Hepatocyte (in vitro differentiated cells): ENCODE data around the gene AUTS2. TPM values are rescaled to one million over a fixed set of nuclear protein-coding genes. Genes with fewer than 3 reads are reported as not detected.

Experiments used
- DNase-seq: peaks from one replicate; pipeline ENCODE4 v3.0.0-alpha.2; 2016; ENCODE audit warnings: low spot score
- H2AFZ ChIP-seq: fragments of 200-600 bp; sonication (generic); 2 replicates; pipeline ENCODE4 v1.6.0; 2016; ENCODE audit warnings: antibody characterized with exemption, mild to moderate bottlenecking
- H3K27ac ChIP-seq: fragments of 200-600 bp; sonication (generic); 2 replicates; pipeline ENCODE4 v1.5.1; 2016; ENCODE audit warnings: mild to moderate bottlenecking
- H3K27me3 ChIP-seq: fragments of 200-600 bp; sonication (generic); 2 replicates; pipeline ENCODE4 v1.6.1; 2016
- H3K36me3 ChIP-seq: fragments of 200-600 bp; sonication (generic); replicated peaks from 2 replicates; pipeline ENCODE4 v1.5.1; 2016; ENCODE audit warnings: low read depth; ENCODE audit not compliant: insufficient read depth
- H3K4me1 ChIP-seq: fragments of 200-600 bp; sonication (generic); 2 replicates; pipeline ENCODE4 v1.5.1; 2016; ENCODE audit warnings: mild to moderate bottlenecking, moderate library complexity; ENCODE audit not compliant: insufficient read depth
- H3K4me2 ChIP-seq: fragments of 200-600 bp; sonication (generic); 2 replicates; pipeline ENCODE4 v1.6.0; 2016
- H3K4me3 ChIP-seq: fragments of 200-600 bp; sonication (generic); 2 replicates; pipeline ENCODE4 v1.5.1; 2016; ENCODE audit warnings: mild to moderate bottlenecking
- H3K79me2 ChIP-seq: fragments of 200-600 bp; sonication (generic); 2 replicates; pipeline ENCODE4 v1.6.0; 2017; ENCODE audit warnings: mild to moderate bottlenecking
- H3K9me2 ChIP-seq: fragments of 200-600 bp; sonication (generic); replicated peaks from 2 replicates; pipeline ENCODE4 v1.6.0; 2017; ENCODE audit warnings: mild to moderate bottlenecking; ENCODE audit not compliant: insufficient read depth
- H3K9me3 ChIP-seq: fragments of 200-600 bp; sonication (generic); 2 replicates; pipeline ENCODE4 v1.5.1; 2016; ENCODE audit warnings: low read depth, mild to moderate bottlenecking
- H4K20me1 ChIP-seq: fragments of 200-600 bp; sonication (generic); 2 replicates; pipeline ENCODE4 v1.6.0; 2016; ENCODE audit warnings: mild to moderate bottlenecking; ENCODE audit not compliant: insufficient read depth, poor library complexity, severe bottlenecking
- EZH2 ChIP-seq: fragments of 200-600 bp; sonication (generic); IDR thresholded peaks from 2 replicates; pipeline ENCODE4 v1.6.1; 2016; ENCODE audit warnings: antibody characterized with exemption, mild to moderate bottlenecking, borderline replicate concordance
- EZH2phosphoT487 ChIP-seq: fragments of 200-600 bp; sonication (generic); IDR thresholded peaks from one replicate; pipeline ENCODE4 v1.6.1; 2018; ENCODE audit warnings: antibody characterized with exemption, mild to moderate bottlenecking, low read depth, moderate library complexity; ENCODE audit not compliant: unreplicated experiment, severe bottlenecking
- WGBS: methylation state at CpG from one replicate; pipeline ENCODE4 v1.1.6; 2016; ENCODE audit warnings: low lambda C conversion rate; ENCODE audit errors: missing lambda C conversion rate; 5-methylcytosine and 5-hydroxymethylcytosine counted together
- polyA plus RNA-seq: library from polyadenylated mRNA; unstranded; fragments of >200 nt; fragmentation: Nextera tagmentation; extraction: Ambion mirVana; gene quantifications from 2 replicates; pipeline ENCODE4 v1.2.1, GENCODE V29; 2016
- total RNA-seq: library from RNA; depleted of rRNA; stranded (reverse); fragments of >200 nt; gene quantifications from 2 replicates; pipeline ENCODE4 v1.2.3, GENCODE V29; 2014
- TF ChIP-seq, protein P1 (sequence below): fragments of 200-600 bp; sonication (generic); IDR thresholded peaks from 2 replicates; pipeline ENCODE4 v1.5.1; 2016; ENCODE audit warnings: antibody characterized with exemption, mild to moderate bottlenecking; ENCODE audit not compliant: poor library complexity

The AUTS2 gene
- total and polyA plus RNA-seq, 2 experiments from 2014 or later: 34.4 to 40.9 TPM

DNA sequence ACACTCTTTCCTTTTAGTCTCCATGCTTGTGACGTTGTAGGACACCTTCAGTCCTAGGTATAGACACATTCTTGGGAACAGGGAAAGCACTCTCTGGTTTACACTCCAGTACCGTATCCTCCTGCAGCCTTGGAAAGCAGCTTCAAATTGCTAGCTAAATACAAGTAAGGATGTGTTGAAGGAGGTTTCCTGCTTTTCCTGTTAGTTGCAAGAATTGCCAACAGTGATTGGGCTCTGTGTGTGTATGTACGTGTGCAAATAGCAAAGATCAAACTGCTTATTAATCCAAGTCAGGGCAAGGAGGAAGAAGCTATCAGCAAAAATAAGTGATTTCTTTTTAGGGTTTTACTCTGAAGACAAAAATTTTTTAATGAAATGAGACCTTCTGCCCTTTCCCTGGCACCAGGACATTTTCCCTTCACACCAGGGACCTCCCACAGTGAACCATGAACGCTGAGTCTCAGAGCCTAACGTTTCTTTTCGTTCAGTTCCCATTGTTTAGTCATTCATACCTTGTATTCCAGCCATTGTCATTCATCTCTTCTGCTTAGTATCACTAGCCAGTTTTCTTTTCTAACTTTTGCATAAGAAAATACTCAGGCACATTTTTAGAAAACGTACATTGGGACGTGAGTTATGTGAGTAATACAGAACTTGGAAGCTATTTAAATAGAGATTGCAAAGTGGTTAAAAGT, 36.9 kb upstream of the AUTS2 start:
- no peak overlapping the region for H3K4me3 ChIP-seq
- no peaks in the 10 kb centered on the region for H4K20me1 ChIP-seq
- 55% methylated on average over 8 of the region's 8 CpGs for WGBS
- H3K36me3 ChIP-seq: no peaks in the 10 kb centered on the region
- no peak overlapping the region for H2AFZ ChIP-seq
- no peaks in the 10 kb centered on the region for H3K79me2 ChIP-seq
- no peak for TF ChIP-seq EZH2phosphoT487
- TF ChIP-seq, protein P1, sequence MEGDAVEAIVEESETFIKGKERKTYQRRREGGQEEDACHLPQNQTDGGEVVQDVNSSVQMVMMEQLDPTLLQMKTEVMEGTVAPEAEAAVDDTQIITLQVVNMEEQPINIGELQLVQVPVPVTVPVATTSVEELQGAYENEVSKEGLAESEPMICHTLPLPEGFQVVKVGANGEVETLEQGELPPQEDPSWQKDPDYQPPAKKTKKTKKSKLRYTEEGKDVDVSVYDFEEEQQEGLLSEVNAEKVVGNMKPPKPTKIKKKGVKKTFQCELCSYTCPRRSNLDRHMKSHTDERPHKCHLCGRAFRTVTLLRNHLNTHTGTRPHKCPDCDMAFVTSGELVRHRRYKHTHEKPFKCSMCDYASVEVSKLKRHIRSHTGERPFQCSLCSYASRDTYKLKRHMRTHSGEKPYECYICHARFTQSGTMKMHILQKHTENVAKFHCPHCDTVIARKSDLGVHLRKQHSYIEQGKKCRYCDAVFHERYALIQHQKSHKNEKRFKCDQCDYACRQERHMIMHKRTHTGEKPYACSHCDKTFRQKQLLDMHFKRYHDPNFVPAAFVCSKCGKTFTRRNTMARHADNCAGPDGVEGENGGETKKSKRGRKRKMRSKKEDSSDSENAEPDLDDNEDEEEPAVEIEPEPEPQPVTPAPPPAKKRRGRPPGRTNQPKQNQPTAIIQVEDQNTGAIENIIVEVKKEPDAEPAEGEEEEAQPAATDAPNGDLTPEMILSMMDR: no peak
- no peak for TF ChIP-seq EZH2
- H3K9me3 ChIP-seq: no peaks in the 10 kb centered on the region
- H3K27me3 ChIP-seq: peaks cover 7% of the 10 kb centered on the region
- no peak for DNase-seq
- H3K4me1 ChIP-seq: peaks cover 5% of the 10 kb centered on the region
- no peak overlapping the region for H3K27ac ChIP-seq
- no peak overlapping the region for H3K4me2 ChIP-seq
- no peaks in the 10 kb centered on the region for H3K9me2 ChIP-seq

DNA sequence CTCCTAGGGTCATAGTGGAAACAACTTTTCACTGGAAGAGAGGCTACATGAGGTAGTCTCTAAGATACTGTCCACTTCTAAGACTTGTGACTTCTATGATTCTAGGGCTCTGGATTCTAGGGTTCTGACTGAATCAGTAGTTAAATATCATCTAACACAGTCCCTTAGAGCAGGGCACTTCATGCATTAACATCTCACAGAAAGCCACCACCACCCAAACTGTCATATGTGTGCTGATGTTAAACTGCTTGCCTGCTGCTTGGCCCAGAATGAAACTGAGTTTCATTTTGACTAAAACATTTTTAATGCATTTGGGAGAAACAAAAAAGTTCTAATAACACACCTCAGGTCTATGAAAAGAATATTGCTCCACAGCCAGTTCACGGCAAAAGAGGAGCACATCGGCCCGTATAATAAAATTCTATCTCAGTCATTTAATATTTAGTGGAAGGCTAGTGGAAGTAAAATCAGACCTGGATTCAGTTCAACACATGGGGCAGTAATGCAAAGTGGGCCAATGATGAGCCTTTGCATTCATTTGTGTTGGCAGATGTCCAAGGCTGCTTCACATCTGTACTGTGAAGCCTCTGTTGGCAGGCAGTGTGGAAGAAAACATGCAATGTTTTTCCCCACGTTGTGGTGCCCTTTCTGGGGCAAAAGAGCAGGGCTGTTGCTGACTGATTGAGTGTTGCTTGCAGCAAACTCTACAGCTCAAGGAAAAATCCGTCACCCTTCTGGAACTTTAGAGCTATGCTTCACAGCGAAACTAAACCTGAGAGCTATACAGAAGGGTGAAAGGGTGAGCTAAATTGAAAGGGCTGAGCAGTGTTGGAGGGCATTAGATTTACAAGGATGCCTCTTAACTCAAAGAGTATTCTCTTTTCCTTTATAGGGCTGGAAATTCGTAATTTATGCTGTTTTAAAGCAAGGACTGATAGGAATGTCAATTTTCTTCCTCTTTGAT, 33.5 kb upstream of the AUTS2 start:
- Histone ChIP-seq H3K36me3 (no peaks in the 10 kb centered on the region), H3K27ac (no peak overlapping the region), H4K20me1 (no peaks in the 10 kb centered on the region), H3K4me2 (peak overlapping the region; percentile 47), H3K4me3 (no peak overlapping the region), H2AFZ (no peak overlapping the region), H3K9me2 (no peaks in the 10 kb centered on the region), H3K4me1 (peaks cover 5% of the 10 kb centered on the region), H3K27me3 (peaks cover 15% of the 10 kb centered on the region), H3K9me3 (no peaks in the 10 kb centered on the region), H3K79me2 (no peaks in the 10 kb centered on the region)
- WGBS: 58% methylated on average over 7 of the region's 7 CpGs
- DNase-seq: peak; percentile 82
- TF ChIP-seq, protein P1: no peak
- TF ChIP-seq EZH2phosphoT487 (no peak), EZH2 (no peak)

DNA sequence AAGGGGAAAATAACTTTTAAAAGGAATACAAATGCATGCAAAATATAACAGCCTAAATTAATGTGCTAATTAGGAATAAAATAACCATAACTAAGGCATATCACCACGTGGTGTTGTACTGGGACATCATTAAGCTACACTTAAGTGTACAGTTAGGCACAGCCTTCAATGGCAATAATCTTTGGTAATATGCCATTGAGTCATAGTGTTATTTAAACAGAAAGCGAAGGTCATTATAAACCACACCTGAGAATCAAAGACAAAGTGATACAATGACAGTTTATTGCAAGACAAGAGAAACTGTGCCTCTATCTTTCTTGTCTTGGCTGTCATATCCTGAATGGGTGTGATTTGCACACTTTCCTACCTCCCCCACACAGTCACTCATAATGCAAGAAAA, 30.5 kb upstream of the AUTS2 start:
- 53% methylated on average over 2 of the region's 2 CpGs for WGBS
- Histone ChIP-seq H3K9me2 (no peaks in the 10 kb centered on the region), H3K27me3 (peaks cover 13% of the 10 kb centered on the region), H2AFZ (no peak overlapping the region), H3K79me2 (no peaks in the 10 kb centered on the region), H3K36me3 (no peaks in the 10 kb centered on the region), H4K20me1 (no peaks in the 10 kb centered on the region), H3K4me3 (no peak overlapping the region), H3K4me2 (no peak overlapping the region), H3K9me3 (no peaks in the 10 kb centered on the region), H3K4me1 (peaks cover 5% of the 10 kb centered on the region), H3K27ac (no peak overlapping the region)
- DNase-seq: no peak
- TF ChIP-seq EZH2 (no peak), EZH2phosphoT487 (no peak)
- TF ChIP-seq, protein P1: no peak
